Right ventricle myocardium inferior (tissue), 1 donor: Measurements from ENCODE around the gene SLC44A3. TPM values are rescaled to one million over a fixed set of nuclear protein-coding genes. Genes with fewer than 3 reads are reported as not detected.

ENCODE experiments used
- ATAC-seq: fragments of 200-7000 bp; cut with Tn5 transposase; one replicate; pipeline ENCODE4 v1.9.1; 2020; ENCODE audit warnings: mild to moderate bottlenecking, moderate library complexity
- DNase-seq: peaks from one replicate; pipeline ENCODE4 v3.0.0; 2021; ENCODE audit errors: missing footprints
- intact Hi-C: fragments of 100-400 bp; cut with DNase I; formaldehyde crosslinking; loops from one replicate; pipeline ENCODE4 v1.11.0; 2022
- total RNA-seq: library from RNA; stranded (reverse); fragmentation: NEBNext Ultra II Directional; extraction: Animal tissue kit (Norgen Biotek cat#: 25700); gene quantifications from one replicate; pipeline ENCODE4 v1.2.1, GENCODE V29; 2021
- donor health status: DM: no; HTN: yes; CAD: no; lungs with severe emphysema.

The SLC44A3 gene
- total RNA-seq, 1 donor from 2014 or later: 6.5 TPM

- no peak for DNase-seq
- intact Hi-C loops: no loop called here
- ATAC-seq: no peak
Measured at GRCh38 chr1:94942171-94943128, 122.3 kb downstream of the SLC44A3 start.

Other genes with a start within 250 kb of the SLC44A3 start
- 57.0 TPM for gene CNN3, start 106.8 kb downstream of the SLC44A3 start, total RNA-seq